IMR-90 (cell line): ENCODE measurements around the gene CMTM7.

Experiments
- CTCF ChIP-seq: conservative IDR thresholded peaks from 2 replicates; pipeline ENCODE4 v1.5.1; 2012; ENCODE audit warnings: mild to moderate bottlenecking, low read depth, low read length, improper control_type of control experiment
- MAZ ChIP-seq: IDR thresholded peaks from 2 replicates; pipeline ENCODE4 v1.6.1; 2012; ENCODE audit warnings: low read depth, mild to moderate bottlenecking, low read length, improper control_type of control experiment, moderate library complexity, borderline replicate concordance
- POLR2A ChIP-seq: IDR thresholded peaks from 2 replicates; pipeline ENCODE4 v1.6.1; 2012; ENCODE audit warnings: mild to moderate bottlenecking, low read depth, low read length
- RFX5 ChIP-seq: IDR thresholded peaks from 2 replicates; pipeline ENCODE4 v1.8.0; 2012; ENCODE audit warnings: low read depth, mild to moderate bottlenecking, low read length, moderate library complexity
- TF ChIP-seq, protein P1 (sequence below): fragments of 150-350 bp; IDR thresholded peaks from 2 replicates; pipeline ENCODE4 v1.6.1; 2017; ENCODE audit warnings: mild to moderate bottlenecking, antibody characterized with exemption, low read length, low read depth

DNA sequence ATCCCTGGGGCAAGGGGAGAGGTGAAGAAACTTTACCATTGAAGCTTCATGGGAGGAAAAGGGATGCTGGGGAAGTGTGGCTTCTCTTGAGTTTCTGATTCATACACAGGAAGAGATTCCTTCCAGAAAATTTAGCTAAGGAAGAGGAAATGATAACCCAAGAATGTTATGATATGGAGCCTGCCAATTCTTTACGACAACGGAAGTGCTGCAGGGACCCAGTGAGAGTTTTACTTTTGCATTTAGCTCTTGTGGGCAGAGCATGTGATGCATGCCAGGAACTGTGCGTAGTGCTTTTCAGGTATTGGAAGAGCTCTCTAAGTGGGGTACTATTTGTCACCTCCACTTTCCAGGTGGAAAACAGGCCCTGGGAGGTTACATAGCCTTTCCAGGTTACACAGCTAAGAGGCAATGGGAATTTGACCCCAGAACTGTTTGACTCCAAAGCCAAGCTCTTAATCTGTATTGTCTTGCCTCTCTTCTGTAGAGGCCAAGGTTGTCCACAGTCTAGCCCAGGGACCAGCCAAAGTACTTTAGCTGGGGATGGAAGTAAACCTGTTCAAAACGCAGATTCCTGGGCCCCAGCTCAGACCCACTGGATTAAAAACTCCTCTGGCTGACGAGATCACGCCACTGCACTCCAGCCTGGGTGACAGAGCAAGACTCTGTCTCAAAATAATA is 23.0 kb downstream of the CMTM7 start:
- TF ChIP-seq, protein P1, sequence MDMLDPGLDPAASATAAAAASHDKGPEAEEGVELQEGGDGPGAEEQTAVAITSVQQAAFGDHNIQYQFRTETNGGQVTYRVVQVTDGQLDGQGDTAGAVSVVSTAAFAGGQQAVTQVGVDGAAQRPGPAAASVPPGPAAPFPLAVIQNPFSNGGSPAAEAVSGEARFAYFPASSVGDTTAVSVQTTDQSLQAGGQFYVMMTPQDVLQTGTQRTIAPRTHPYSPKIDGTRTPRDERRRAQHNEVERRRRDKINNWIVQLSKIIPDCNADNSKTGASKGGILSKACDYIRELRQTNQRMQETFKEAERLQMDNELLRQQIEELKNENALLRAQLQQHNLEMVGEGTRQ = no peak
- TF ChIP-seq CTCF = no peak
- TF ChIP-seq POLR2A = no peak
- no peak for TF ChIP-seq RFX5
- TF ChIP-seq MAZ = no peak
